Measurements from ENCODE around the gene ICAM3. TPM values are rescaled to one million over a fixed set of nuclear protein-coding genes. Genes with fewer than 3 reads are reported as not detected.

ICAM3 gene
- total RNA-seq, 6 donors from 2014 or later, result 12.7 to 53.9 (median 20.5) TPM

GRCh38 chr19:10333758-10334587 lies 5.5 kb downstream of the ICAM3 start:
- Histone ChIP-seq H3K27ac (peak overlapping the region; percentile 86 to 90 (median 88)), H3K9me3 (no peaks in the 10 kb centered on the region), H3K4me1 (peaks cover 21 to 43% (median 25%) of the 10 kb centered on the region in 4 donors), H3K27me3 (no peaks in the 10 kb centered on the region), H3K4me3 (peak overlapping the region; percentile 56 to 84 (median 63)), H3K36me3 (peaks cover 3 to 17% (median 13%) of the 10 kb centered on the region in 4 donors)
- ATAC-seq (ENCODE audit: low FRiP score in 2 of 2), result no peak
- 20 to 27% methylated on average over 1 to 38 of the region's 44 CpGs for WGBS, 2 donors
- TF ChIP-seq CTCF (IDR thresholded peaks at IDR 0.05) (no peak), POLR2AphosphoS5 (IDR thresholded peaks at IDR 0.05) (peak in 1 of 2 donors; percentile 6)
- no peak for DNase-seq

GRCh38 chr19:10332965-10333757 lies 6.3 kb downstream of the ICAM3 start, which contains the start of gene RAVER1:
RAVER1 (minus strand) TSS chr19:10333529; CDS start chr19:10333507, 22 bp downstream.
- Histone ChIP-seq H3K27me3 (no peaks in the 10 kb centered on the region), H3K9me3 (no peaks in the 10 kb centered on the region), H3K4me3 (peak within 1 kb of the TSS; percentile 56 to 84 (median 63)), H3K4me1 (peaks cover 21 to 43% (median 25%) of the 10 kb centered on the region in 4 donors), H3K36me3 (peaks cover 11 to 25% (median 21%) of the 10 kb centered on the region in 4 donors), H3K27ac (peak within 1 kb of the TSS; percentile 86 to 90 (median 88))
- ATAC-seq (ENCODE audit: low FRiP score in 2 of 2) (peak; percentile 96 to 97), DNase-seq (peak; percentile 97 to 98)
- TF ChIP-seq POLR2AphosphoS5 (IDR thresholded peaks at IDR 0.05) (peak; percentile 59 to 84), POLR2A (IDR thresholded peaks at IDR 0.05) (peak in 3 of 4 donors; percentile 35 to 82 (median 72)), CTCF (IDR thresholded peaks at IDR 0.05) (peak in 2 of 6 experiments; percentile 4 to 5), EP300 (IDR thresholded peaks at IDR 0.05) (no peak)
- WGBS, 2 donors, result 0 to 1% methylated on average over 11 to 26 of the region's 82 CpGs

- 34 to 52% methylated on average over 10 to 18 of the region's 18 CpGs for WGBS, 2 donors
- Histone ChIP-seq H3K4me1 (peaks cover 21 to 43% (median 25%) of the 10 kb centered on the region in 4 donors), H3K36me3 (peaks cover 16 to 33% (median 29%) of the 10 kb centered on the region in 4 donors), H3K9me3 (no peaks in the 10 kb centered on the region), H3K4me3 (peak overlapping the region; percentile 56 to 84 (median 63)), H3K27me3 (no peaks in the 10 kb centered on the region), H3K27ac (peak overlapping the region; percentile 86 to 90 (median 88))
- ATAC-seq (ENCODE audit: low FRiP score in 2 of 2) (no peak), DNase-seq (no peak)
- peak in 1 of 6 experiments; percentile 4 for TF ChIP-seq CTCF (IDR thresholded peaks at IDR 0.05)
- no peak for TF ChIP-seq POLR2A (IDR thresholded peaks at IDR 0.05)
These were observed 7.1 kb downstream of the ICAM3 start for GRCh38 chr19:10332158-10332964.

GRCh38 chr19:10329555-10329954 lies 9.9 kb downstream of the ICAM3 start:
- Histone ChIP-seq H3K27me3 (no peaks in the 10 kb centered on the region), H3K36me3 (peaks cover 25 to 61% (median 57%) of the 10 kb centered on the region in 4 donors), H3K9me3 (no peaks in the 10 kb centered on the region), H3K4me1 (peaks cover 15 to 31% (median 23%) of the 10 kb centered on the region in 4 donors), H3K4me3 (no peak overlapping the region), H3K27ac (no peak overlapping the region)
- DNase-seq, result peak in 1 of 2 donors; percentile 54
- TF ChIP-seq CTCF (IDR thresholded peaks at IDR 0.05) (no peak), POLR2AphosphoS5 (IDR thresholded peaks at IDR 0.05) (no peak), POLR2A (IDR thresholded peaks at IDR 0.05) (no peak), EP300 (IDR thresholded peaks at IDR 0.05) (no peak)
- 94 to 96% methylated on average over 12 to 13 of the region's 13 CpGs for WGBS, 2 donors
- ATAC-seq (ENCODE audit: low FRiP score in 2 of 2), result no peak
